CD4-positive, alpha-beta T cell treated with Interleukin-4 for 4 hours (primary cell): Measurements from ENCODE around the gene STK4.

Experiments
- DNase-seq: peaks from one replicate; pipeline ENCODE4 v3.0.0-alpha.2; 2020

The STK4 gene

DNA sequence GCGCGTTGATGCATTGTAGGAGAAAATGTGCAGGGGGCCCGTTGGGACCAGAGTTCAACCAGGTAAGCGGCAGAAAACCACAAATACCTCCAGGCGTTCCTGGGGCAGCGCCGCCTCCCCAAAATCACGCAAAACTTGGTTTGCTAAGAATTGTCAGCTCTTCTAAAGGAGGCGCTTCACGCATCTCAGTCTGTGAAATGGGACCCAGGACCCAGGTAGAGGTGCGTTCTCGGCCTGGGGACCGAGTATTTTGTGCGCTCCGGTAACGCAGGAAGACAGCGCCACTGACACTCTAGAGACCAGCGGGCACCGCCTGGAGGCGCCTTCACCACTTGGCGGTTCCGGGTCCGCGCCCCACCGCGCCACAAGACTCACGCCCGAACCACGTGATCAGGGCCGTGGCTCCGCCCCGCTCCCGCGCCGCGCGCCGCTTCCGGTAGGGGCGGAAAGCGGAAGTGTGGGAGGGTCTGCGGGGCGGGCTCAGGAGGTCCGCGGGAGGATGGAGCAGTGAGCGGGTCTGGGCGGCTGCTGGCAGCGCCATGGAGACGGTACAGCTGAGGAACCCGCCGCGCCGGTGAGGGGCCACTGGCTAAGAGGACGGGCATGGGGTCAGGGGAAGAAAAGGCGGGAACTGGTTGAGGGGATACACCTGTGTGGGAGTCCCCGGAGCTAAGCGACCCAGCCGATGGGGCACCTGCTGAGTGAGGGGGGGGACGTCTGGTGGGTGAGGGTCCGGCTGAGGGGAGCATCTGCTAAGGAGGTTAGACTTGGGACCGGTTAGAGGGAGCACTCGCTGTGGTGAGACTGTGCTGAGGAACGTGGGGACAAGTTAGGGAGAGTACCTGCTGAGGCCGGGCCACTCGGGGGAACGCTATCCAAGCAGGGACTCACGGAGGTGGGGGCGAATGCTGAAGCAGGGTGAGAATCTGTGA, at the start of gene STK4:
STK4 (plus strand) TSS at position 483 of the 932 bp plus-strand sequence; CDS start at position 540, 57 bp downstream.
- peak; percentile 94 for DNase-seq

DNA sequence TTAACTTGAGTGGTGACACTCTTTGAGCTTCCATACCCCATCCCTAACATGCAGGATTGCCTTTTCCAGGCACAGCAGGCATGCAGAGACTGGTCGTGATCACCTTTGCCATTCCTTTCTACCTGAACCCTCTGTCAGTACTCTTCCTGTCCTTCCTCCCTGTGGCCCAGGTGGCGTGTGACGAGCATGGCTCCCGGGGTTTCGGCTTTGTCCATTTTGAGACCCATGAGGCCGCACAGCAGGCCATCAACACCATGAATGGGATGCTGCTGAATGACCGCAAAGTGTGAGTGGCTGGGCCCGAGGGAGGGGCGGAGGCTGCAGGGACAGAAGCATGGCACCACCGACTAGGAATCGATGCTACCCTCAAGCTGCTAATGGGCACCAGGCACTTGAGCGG, 49.7 kb upstream of the STK4 start:
- no peak for DNase-seq

GRCh38 chr20:44917399-44917798, 48.9 kb upstream of the STK4 start:
- DNase-seq: no peak

- DNase-seq: no peak
Observed at GRCh38 chr20:44918342-44918741, 48.0 kb upstream of the STK4 start.

GRCh38 chr20:44918761-44919160, 47.6 kb upstream of the STK4 start:
- DNase-seq: no peak

DNA sequence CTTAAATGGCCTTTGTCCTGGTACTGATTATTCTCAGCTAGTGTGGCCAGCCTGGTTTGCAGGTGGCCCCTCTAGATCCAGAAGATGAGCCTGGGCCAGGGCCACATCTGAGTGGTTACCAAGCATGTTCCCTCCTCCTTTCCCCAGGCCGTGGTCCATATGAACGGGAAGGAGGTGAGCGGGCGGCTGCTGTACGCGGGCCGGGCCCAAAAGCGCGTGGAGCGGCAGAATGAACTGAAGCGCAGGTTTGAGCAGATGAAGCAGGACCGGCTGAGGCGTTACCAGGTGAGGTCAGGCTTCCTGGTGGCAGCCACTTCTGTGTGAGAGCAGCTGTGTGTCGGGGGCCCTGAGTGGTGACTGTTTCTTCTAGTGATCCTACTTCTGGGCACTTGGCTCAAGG, 44.9 kb upstream of the STK4 start:
- no peak for DNase-seq

DNA sequence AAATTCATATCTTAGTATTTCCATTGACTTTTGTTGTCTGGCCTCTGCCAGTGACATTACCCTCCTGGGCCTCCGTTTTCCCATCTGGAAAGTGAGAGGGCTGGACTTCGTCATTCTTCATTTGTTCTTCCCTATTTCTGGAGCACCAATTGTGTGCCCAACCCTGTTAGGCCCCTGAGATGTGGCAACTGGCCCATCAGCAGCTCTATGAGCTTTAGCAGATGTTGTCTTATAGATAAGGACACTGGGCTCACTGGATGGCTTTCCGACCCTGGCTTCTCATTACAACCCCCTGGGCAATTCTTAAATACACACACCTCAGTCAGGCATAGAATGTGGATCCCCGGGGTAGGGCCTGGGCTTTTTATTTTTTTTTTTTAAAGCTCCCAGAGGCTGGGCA, 41.8 kb upstream of the STK4 start:
- DNase-seq: no peak

GRCh38 chr20:44928595-44928994, 37.7 kb upstream of the STK4 start:
- DNase-seq: no peak

DNA sequence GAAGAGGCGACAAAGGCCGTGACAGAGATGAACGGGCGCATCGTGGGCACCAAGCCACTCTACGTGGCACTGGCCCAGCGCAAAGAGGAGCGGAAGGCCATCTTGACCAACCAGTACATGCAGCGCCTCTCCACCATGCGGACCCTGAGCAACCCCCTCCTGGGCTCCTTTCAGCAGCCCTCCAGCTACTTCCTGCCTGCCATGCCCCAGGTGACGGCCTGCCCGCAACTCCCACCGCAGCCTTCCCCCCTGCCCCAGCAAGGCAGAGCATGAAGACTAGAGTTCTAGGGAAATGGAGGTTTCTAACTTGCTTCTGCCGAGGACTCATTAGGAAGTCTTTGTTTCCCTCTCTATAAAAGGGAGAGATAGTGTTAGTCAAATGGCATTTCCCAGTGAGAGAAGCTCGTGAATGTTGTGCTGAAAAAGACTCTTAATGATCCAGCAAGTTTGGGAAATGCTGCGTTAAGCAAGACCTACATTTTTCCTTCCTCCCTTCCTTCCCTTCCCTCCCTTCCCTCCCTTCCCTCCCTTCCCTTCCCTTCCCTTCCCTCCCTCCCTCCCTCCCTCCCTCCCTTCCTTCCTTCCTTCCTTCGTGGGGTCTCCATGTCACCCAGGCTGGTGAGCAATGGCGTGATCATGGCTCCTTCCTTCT, 35.7 kb upstream of the STK4 start:
- DNase-seq: no peak

- DNase-seq: no peak
Observed at GRCh38 chr20:44931911-44932310, 34.4 kb upstream of the STK4 start.

GRCh38 chr20:44932916-44933315, 33.4 kb upstream of the STK4 start:
- DNase-seq: no peak

- no peak for DNase-seq
Observed at GRCh38 chr20:44936510-44936909, 29.8 kb upstream of the STK4 start.

GRCh38 chr20:44938637-44939036, 27.7 kb upstream of the STK4 start:
- no peak for DNase-seq

- no peak for DNase-seq
Observed at GRCh38 chr20:44941120-44941691, 25.1 kb upstream of the STK4 start.

GRCh38 chr20:44942264-44942973, 23.9 kb upstream of the STK4 start:
- no peak for DNase-seq

DNA sequence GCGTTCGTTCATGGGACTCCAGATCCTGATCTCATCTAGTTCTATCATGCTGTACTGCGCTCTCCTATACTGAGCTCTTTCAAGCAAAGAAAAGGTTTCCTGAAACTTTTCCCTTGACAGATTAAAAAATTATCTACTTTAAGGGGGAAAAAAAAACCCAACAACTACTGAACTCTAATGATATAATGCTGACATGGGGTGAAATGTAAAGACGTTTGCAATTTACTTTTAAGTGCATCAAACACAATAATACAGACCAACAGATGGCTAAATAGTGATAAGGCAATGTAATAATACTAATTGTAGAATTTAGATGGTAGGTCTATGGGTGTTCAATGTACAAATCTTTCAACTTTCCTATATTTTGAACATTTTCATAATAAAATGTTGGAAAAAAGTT, 22.5 kb upstream of the STK4 start:
- no peak for DNase-seq

- no peak for DNase-seq
Observed at GRCh38 chr20:44945261-44945660, 21.1 kb upstream of the STK4 start.

DNA sequence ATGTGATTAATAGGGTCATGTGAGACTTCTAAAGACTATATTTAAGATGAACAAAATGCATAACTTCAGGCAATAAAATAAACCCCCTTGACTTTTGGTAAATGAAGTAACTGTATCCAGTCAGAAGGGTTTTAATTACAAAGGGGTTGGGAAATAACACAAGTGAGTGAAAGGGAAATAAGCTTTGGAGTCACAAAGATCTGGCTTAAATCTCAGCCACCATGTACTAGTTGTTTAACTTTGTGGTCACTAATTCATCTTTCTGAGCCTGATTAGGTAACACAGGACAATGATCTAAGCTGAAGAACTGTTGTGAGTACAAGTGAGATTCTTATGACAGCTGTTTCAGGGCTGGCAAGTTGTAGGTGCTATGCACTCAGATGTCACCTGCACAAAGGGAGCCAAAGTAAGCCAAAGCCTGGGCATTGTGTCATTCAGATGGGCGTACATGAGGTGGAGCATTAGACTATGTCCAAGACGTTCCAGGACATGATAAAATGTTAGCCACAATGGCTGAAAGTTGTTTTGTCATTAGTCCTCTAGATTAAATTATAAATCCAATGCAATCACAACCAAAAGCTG, 19.9 kb upstream of the STK4 start:
- no peak for DNase-seq

DNA sequence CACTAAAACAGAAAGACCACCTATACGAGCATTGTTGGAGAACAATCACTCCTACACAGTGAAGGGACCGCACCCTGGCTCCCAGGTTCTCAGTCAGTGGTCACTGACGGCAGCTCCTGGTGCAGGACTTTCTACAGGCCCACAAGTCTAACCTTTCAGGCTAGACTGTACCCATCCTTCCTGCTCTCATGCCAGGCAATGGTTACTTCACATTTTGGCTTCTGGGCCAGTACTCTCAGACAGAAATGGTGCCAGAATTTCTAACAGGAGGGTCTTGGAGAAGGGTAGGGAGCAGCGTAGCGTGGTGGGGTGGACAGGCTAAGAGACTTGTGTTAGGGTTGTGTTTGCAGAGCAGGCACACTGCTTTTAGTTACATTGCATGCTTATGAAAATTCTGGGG, 18.2 kb upstream of the STK4 start:
- no peak for DNase-seq

GRCh38 chr20:44948513-44948912, 17.8 kb upstream of the STK4 start:
- DNase-seq: no peak

DNA sequence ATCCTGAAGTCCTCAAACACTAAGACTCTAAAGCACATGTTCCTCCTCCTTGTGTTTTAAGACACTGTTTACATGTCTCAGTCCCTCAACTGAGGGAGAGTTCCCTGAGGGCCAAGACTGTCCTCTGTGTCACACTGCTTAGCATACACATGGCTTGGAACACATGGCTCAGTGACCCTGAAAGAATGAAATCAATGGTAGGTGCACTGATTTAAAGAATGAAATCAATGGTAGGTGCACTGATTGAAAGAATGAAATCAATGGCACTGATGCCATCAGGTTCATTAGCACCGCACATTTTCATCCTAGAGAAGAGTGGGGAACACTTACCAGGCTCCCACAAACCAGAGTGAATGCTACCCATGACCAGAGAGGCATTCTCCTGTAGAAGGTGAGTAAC, 15.9 kb upstream of the STK4 start:
- DNase-seq: no peak

DNA sequence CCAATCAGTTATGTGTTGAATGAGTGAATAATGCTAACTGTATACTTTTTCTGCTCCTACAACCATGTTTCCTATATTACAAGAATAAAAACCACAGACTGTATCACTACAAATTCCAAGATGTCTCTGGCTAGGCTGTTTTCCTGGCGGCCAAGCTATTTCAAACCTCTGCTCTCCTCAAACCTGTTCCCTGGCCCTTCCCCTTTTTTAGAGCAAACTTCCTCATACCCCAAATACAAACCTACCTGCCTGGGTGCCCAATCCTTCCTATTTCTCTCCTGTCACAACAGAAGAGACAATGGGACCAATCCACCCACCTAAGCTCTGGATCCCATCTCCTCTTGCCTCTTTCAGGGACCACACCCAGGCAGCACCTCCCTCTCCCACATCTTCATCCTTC, 13.6 kb upstream of the STK4 start:
- no peak for DNase-seq

GRCh38 chr20:44954211-44954610, 12.1 kb upstream of the STK4 start:
- DNase-seq: no peak
